Mesothelial cell of epicardium (in vitro differentiated cells): ENCODE data around the gene IGF2R. TPM values are rescaled to one million over a fixed set of nuclear protein-coding genes. Genes with fewer than 3 reads are reported as not detected.
A peak's percentile ranks its signal among the peaks of the same experiment; 100 is the strongest.

Experiments
- DNase-seq, 2 experiments: peaks; one replicate each; pipeline ENCODE4 v3.0.0; 2021; ENCODE audit warnings: low spot score in 2 of 2; ENCODE audit not compliant: unreplicated experiment in 2 of 2
- H3K27ac Mint-ChIP-seq: 2 replicates; pipeline ENCODE4 v1.8.0; 2021; ENCODE audit warnings: mixed read lengths
- H3K27me3 Mint-ChIP-seq: 2 replicates; pipeline ENCODE4 v1.8.0; 2021; ENCODE audit warnings: low read depth, mixed read lengths
- H3K36me3 Mint-ChIP-seq: 2 replicates; pipeline ENCODE4 v1.8.0; 2021; ENCODE audit warnings: mixed read lengths
- H3K4me1 Mint-ChIP-seq: 2 replicates; pipeline ENCODE4 v1.8.0; 2021; ENCODE audit warnings: mixed read lengths
- H3K4me3 Mint-ChIP-seq: 2 replicates; pipeline ENCODE4 v1.8.0; 2021; ENCODE audit warnings: mild to moderate bottlenecking, moderate library complexity, mixed read lengths
- H3K9me3 Mint-ChIP-seq: 2 replicates; pipeline ENCODE4 v1.8.0; 2021; ENCODE audit warnings: mixed read lengths
- CTCF ChIP-seq: fragments of 200-600 bp; sonication (generic); IDR thresholded peaks from one replicate; pipeline ENCODE4 v1.5.0; 2021; ENCODE audit warnings: antibody characterized with exemption; ENCODE audit not compliant: unreplicated experiment
- total RNA-seq: library from RNA; stranded (reverse); gene quantifications from 3 replicates; pipeline ENCODE4 v1.2.1, GENCODE V29; 2021

The IGF2R gene
- total RNA-seq, 1 donor from 2014 or later, result 112 TPM

GRCh38 chr6:159977904-159978268 is 9.0 kb downstream of the IGF2R start:
- H3K27ac Mint-ChIP-seq, result no peak overlapping the region
- H3K4me1 Mint-ChIP-seq, result peaks cover 60% of the 10 kb centered on the region
- H3K27me3 Mint-ChIP-seq, result no peaks in the 10 kb centered on the region
- H3K4me3 Mint-ChIP-seq, result no peak overlapping the region
- no peaks in the 10 kb centered on the region for H3K9me3 Mint-ChIP-seq
- H3K36me3 Mint-ChIP-seq, result no peaks in the 10 kb centered on the region
- DNase-seq, result no peak
- no peak for TF ChIP-seq CTCF

GRCh38 chr6:159978291-159979135 is 9.6 kb downstream of the IGF2R start:
- H3K9me3 Mint-ChIP-seq, result no peaks in the 10 kb centered on the region
- TF ChIP-seq CTCF, result no peak
- no peak overlapping the region for H3K4me3 Mint-ChIP-seq
- H3K27me3 Mint-ChIP-seq, result no peaks in the 10 kb centered on the region
- peaks cover 59% of the 10 kb centered on the region for H3K4me1 Mint-ChIP-seq
- H3K36me3 Mint-ChIP-seq, result no peaks in the 10 kb centered on the region
- peak overlapping the region; percentile 49 for H3K27ac Mint-ChIP-seq
- no peak for DNase-seq

- H3K27me3 Mint-ChIP-seq, result no peaks in the 10 kb centered on the region
- no peak for DNase-seq
- peaks cover 55% of the 10 kb centered on the region for H3K4me1 Mint-ChIP-seq
- no peak for TF ChIP-seq CTCF
- H3K9me3 Mint-ChIP-seq, result no peaks in the 10 kb centered on the region
- no peaks in the 10 kb centered on the region for H3K36me3 Mint-ChIP-seq
- H3K4me3 Mint-ChIP-seq, result no peak overlapping the region
- peak overlapping the region; percentile 40 for H3K27ac Mint-ChIP-seq
These were observed 10.4 kb downstream of the IGF2R start for GRCh38 chr6:159979136-159979874.

GRCh38 chr6:159980474-159980873 is 11.6 kb downstream of the IGF2R start:
- H3K9me3 Mint-ChIP-seq, result no peaks in the 10 kb centered on the region
- H3K36me3 Mint-ChIP-seq, result no peaks in the 10 kb centered on the region
- H3K4me3 Mint-ChIP-seq, result no peak overlapping the region
- H3K27me3 Mint-ChIP-seq, result no peaks in the 10 kb centered on the region
- TF ChIP-seq CTCF, result no peak
- DNase-seq, result no peak
- H3K4me1 Mint-ChIP-seq, result peaks cover 53% of the 10 kb centered on the region
- H3K27ac Mint-ChIP-seq, result no peak overlapping the region

- H3K4me3 Mint-ChIP-seq, result no peak overlapping the region
- no peak for DNase-seq
- no peaks in the 10 kb centered on the region for H3K27me3 Mint-ChIP-seq
- TF ChIP-seq CTCF, result no peak
- peaks cover 51% of the 10 kb centered on the region for H3K4me1 Mint-ChIP-seq
- no peak overlapping the region for H3K27ac Mint-ChIP-seq
- no peaks in the 10 kb centered on the region for H3K36me3 Mint-ChIP-seq
- H3K9me3 Mint-ChIP-seq, result no peaks in the 10 kb centered on the region
These were observed 12.2 kb downstream of the IGF2R start for GRCh38 chr6:159981071-159981402.
